ENCODE results near the gene TICAM1.
"Not testable (repeated sequence)": the region's sequence is repeated elsewhere in the genome, so short reads cannot be mapped to it uniquely, and the experiment has no call there.

The TICAM1 gene

GRCh38 chr19:4856468-4856867, 25.0 kb upstream of the TICAM1 start:
- H3K4me1 ChIP-seq; in situ Hi-C loops (cut with MboI; ENCODE audit: low sequenced_read_pairs); H3K4me3 ChIP-seq; DNase-seq (ENCODE audit: low spot score in 2 of 2); H3K27me3 ChIP-seq (ENCODE audit: low read depth); H3K9me3 ChIP-seq: not testable (repeated sequence)
- H3K36me3 ChIP-seq (replicated peaks): peaks cover 20% of the 10 kb centered on the region

GRCh38 chr19:4853506-4853905, 22.0 kb upstream of the TICAM1 start:
- H3K9me3 ChIP-seq; H3K4me1 ChIP-seq; DNase-seq (ENCODE audit: low spot score in 2 of 2); H3K4me3 ChIP-seq; H3K27me3 ChIP-seq (ENCODE audit: low read depth); in situ Hi-C loops (cut with MboI; ENCODE audit: low sequenced_read_pairs): not testable (repeated sequence)
- H3K36me3 ChIP-seq (replicated peaks): peaks cover 18% of the 10 kb centered on the region

- no peak for DNase-seq (ENCODE audit: low spot score in 2 of 2)
- H3K9me3 ChIP-seq: no peaks in the 10 kb centered on the region
- no peak overlapping the region for H3K4me3 ChIP-seq
- no peaks in the 10 kb centered on the region for H3K27me3 ChIP-seq (ENCODE audit: low read depth)
- no peaks in the 10 kb centered on the region for H3K4me1 ChIP-seq
- H3K36me3 ChIP-seq (replicated peaks): peaks cover 20% of the 10 kb centered on the region
- in situ Hi-C loops (cut with MboI; ENCODE audit: low sequenced_read_pairs): no loop called here
Observed at GRCh38 chr19:4852484-4852883, 21.0 kb upstream of the TICAM1 start.

- H3K9me3 ChIP-seq: no peaks in the 10 kb centered on the region
- H3K4me1 ChIP-seq: no peaks in the 10 kb centered on the region
- H3K27me3 ChIP-seq (ENCODE audit: low read depth): no peaks in the 10 kb centered on the region
- in situ Hi-C loops (cut with MboI; ENCODE audit: low sequenced_read_pairs): no loop called here
- peak; percentile 60 to 87 for DNase-seq (ENCODE audit: low spot score in 2 of 2)
- no peak overlapping the region for H3K4me3 ChIP-seq
- H3K36me3 ChIP-seq (replicated peaks): peaks cover 22% of the 10 kb centered on the region
Observed at GRCh38 chr19:4851551-4852290, 20.2 kb upstream of the TICAM1 start.

- H3K36me3 ChIP-seq (replicated peaks): peaks cover 43% of the 10 kb centered on the region
- no peaks in the 10 kb centered on the region for H3K27me3 ChIP-seq (ENCODE audit: low read depth)
- in situ Hi-C loops (cut with MboI; ENCODE audit: low sequenced_read_pairs): no loop called here
- no peaks in the 10 kb centered on the region for H3K4me1 ChIP-seq
- no peak overlapping the region for H3K4me3 ChIP-seq
- no peak for DNase-seq (ENCODE audit: low spot score in 2 of 2)
- no peaks in the 10 kb centered on the region for H3K9me3 ChIP-seq
Observed at GRCh38 chr19:4849019-4849418, 17.5 kb upstream of the TICAM1 start.

- no peaks in the 10 kb centered on the region for H3K27me3 ChIP-seq (ENCODE audit: low read depth)
- peaks cover 49% of the 10 kb centered on the region for H3K36me3 ChIP-seq (replicated peaks)
- H3K9me3 ChIP-seq: no peaks in the 10 kb centered on the region
- in situ Hi-C loops (cut with MboI; ENCODE audit: low sequenced_read_pairs): no loop called here
- no peak overlapping the region for H3K4me3 ChIP-seq
- H3K4me1 ChIP-seq: no peaks in the 10 kb centered on the region
- no peak for DNase-seq (ENCODE audit: low spot score in 2 of 2)
Observed at GRCh38 chr19:4847190-4847973, 15.9 kb upstream of the TICAM1 start.

- H3K9me3 ChIP-seq; in situ Hi-C loops (cut with MboI; ENCODE audit: low sequenced_read_pairs); H3K4me1 ChIP-seq; H3K4me3 ChIP-seq; H3K27me3 ChIP-seq (ENCODE audit: low read depth); DNase-seq (ENCODE audit: low spot score in 2 of 2): not testable (repeated sequence)
- peaks cover 43% of the 10 kb centered on the region for H3K36me3 ChIP-seq (replicated peaks)
Observed at GRCh38 chr19:4845975-4846374, 14.5 kb upstream of the TICAM1 start.

GRCh38 chr19:4844348-4845179, 13.1 kb upstream of the TICAM1 start:
- in situ Hi-C loops (cut with MboI; ENCODE audit: low sequenced_read_pairs): no loop called here
- no peak for DNase-seq (ENCODE audit: low spot score in 2 of 2)
- no peak overlapping the region for H3K4me3 ChIP-seq
- H3K36me3 ChIP-seq (replicated peaks): peaks cover 41% of the 10 kb centered on the region
- no peaks in the 10 kb centered on the region for H3K9me3 ChIP-seq
- no peaks in the 10 kb centered on the region for H3K27me3 ChIP-seq (ENCODE audit: low read depth)
- H3K4me1 ChIP-seq: no peaks in the 10 kb centered on the region

- H3K9me3 ChIP-seq: no peaks in the 10 kb centered on the region
- no peaks in the 10 kb centered on the region for H3K4me1 ChIP-seq
- in situ Hi-C loops (cut with MboI; ENCODE audit: low sequenced_read_pairs): no loop called here
- no peaks in the 10 kb centered on the region for H3K27me3 ChIP-seq (ENCODE audit: low read depth)
- peaks cover 45% of the 10 kb centered on the region for H3K36me3 ChIP-seq (replicated peaks)
- no peak overlapping the region for H3K4me3 ChIP-seq
- DNase-seq (ENCODE audit: low spot score in 2 of 2): no peak
Observed at GRCh38 chr19:4843647-4843965, 12.1 kb upstream of the TICAM1 start.

GRCh38 chr19:4839192-4839591, 7.7 kb upstream of the TICAM1 start:
- Histone ChIP-seq H3K27me3 (ENCODE audit: low read depth) (no peaks in the 10 kb centered on the region), H3K4me1 (no peaks in the 10 kb centered on the region), H3K4me3 (no peak overlapping the region), H3K9me3 (no peaks in the 10 kb centered on the region), H3K36me3 (replicated peaks) (peaks cover 26% of the 10 kb centered on the region)
- no peak for DNase-seq (ENCODE audit: low spot score in 2 of 2)
- in situ Hi-C loops (cut with MboI; ENCODE audit: low sequenced_read_pairs): no loop called here

- no peak for DNase-seq (ENCODE audit: low spot score in 2 of 2)
- no peaks in the 10 kb centered on the region for H3K9me3 ChIP-seq
- H3K4me3 ChIP-seq: no peak overlapping the region
- peaks cover 5% of the 10 kb centered on the region for H3K36me3 ChIP-seq (replicated peaks)
- H3K4me1 ChIP-seq: peaks cover 2% of the 10 kb centered on the region
- H3K27me3 ChIP-seq (ENCODE audit: low read depth): no peaks in the 10 kb centered on the region
- in situ Hi-C loops (cut with MboI; ENCODE audit: low sequenced_read_pairs): no loop called here
Observed at GRCh38 chr19:4832776-4833175, 1.3 kb upstream of the TICAM1 start.

- in situ Hi-C loops (cut with MboI; ENCODE audit: low sequenced_read_pairs); H3K27me3 ChIP-seq (ENCODE audit: low read depth); H3K4me1 ChIP-seq; H3K36me3 ChIP-seq (replicated peaks); H3K9me3 ChIP-seq; DNase-seq (ENCODE audit: low spot score in 2 of 2): not testable (repeated sequence)
- H3K4me3 ChIP-seq: peak overlapping the region; percentile 75
Observed at GRCh38 chr19:4831979-4832340, 448 bp upstream of the TICAM1 start.

- in situ Hi-C loops (cut with MboI; ENCODE audit: low sequenced_read_pairs): no loop called here
- H3K9me3 ChIP-seq: no peaks in the 10 kb centered on the region
- no peak for DNase-seq (ENCODE audit: low spot score in 2 of 2)
- peak overlapping the region; percentile 75 for H3K4me3 ChIP-seq
- H3K4me1 ChIP-seq: peaks cover 2% of the 10 kb centered on the region
- H3K27me3 ChIP-seq (ENCODE audit: low read depth): no peaks in the 10 kb centered on the region
- H3K36me3 ChIP-seq (replicated peaks): no peaks in the 10 kb centered on the region
Observed at GRCh38 chr19:4830768-4831265, 695 bp downstream of the TICAM1 start.

GRCh38 chr19:4830332-4830731, 1.2 kb downstream of the TICAM1 start:
- Histone ChIP-seq H3K4me3 (peak overlapping the region; percentile 75), H3K27me3 (ENCODE audit: low read depth) (no peaks in the 10 kb centered on the region), H3K4me1 (peaks cover 2% of the 10 kb centered on the region), H3K36me3 (replicated peaks) (no peaks in the 10 kb centered on the region), H3K9me3 (no peaks in the 10 kb centered on the region)
- in situ Hi-C loops (cut with MboI; ENCODE audit: low sequenced_read_pairs): no loop called here
- no peak for DNase-seq (ENCODE audit: low spot score in 2 of 2)
